Hepatocyte (in vitro differentiated cells): ENCODE data around the gene S100A8.

Source experiments
- EZH2phosphoT487 ChIP-seq: fragments of 200-600 bp; sonication (generic); IDR thresholded peaks from one replicate; pipeline ENCODE4 v1.6.1; 2018; ENCODE audit warnings: antibody characterized with exemption, mild to moderate bottlenecking, low read depth, moderate library complexity; ENCODE audit not compliant: unreplicated experiment, severe bottlenecking
- TF ChIP-seq, protein P1 (sequence below): fragments of 200-600 bp; sonication (generic); IDR thresholded peaks from 2 replicates; pipeline ENCODE4 v1.5.1; 2016; ENCODE audit warnings: antibody characterized with exemption, mild to moderate bottlenecking; ENCODE audit not compliant: poor library complexity

DNA sequence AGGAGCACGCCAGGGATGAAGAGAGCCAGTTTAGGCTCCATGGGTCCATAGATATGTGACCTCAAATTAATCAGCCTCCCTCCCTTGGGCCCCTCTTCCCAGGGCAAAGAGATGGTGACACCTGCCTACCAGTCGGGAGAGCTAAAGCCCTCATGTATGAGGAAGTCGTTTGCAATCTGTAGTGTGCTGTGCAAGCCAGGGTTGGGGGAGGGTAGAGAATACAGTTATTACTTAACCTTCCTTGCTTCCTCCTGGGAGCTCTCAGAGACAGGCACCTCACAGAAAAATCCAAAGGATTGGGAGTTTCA lies 46.2 kb downstream of the S100A8 start:
- TF ChIP-seq, protein P1, sequence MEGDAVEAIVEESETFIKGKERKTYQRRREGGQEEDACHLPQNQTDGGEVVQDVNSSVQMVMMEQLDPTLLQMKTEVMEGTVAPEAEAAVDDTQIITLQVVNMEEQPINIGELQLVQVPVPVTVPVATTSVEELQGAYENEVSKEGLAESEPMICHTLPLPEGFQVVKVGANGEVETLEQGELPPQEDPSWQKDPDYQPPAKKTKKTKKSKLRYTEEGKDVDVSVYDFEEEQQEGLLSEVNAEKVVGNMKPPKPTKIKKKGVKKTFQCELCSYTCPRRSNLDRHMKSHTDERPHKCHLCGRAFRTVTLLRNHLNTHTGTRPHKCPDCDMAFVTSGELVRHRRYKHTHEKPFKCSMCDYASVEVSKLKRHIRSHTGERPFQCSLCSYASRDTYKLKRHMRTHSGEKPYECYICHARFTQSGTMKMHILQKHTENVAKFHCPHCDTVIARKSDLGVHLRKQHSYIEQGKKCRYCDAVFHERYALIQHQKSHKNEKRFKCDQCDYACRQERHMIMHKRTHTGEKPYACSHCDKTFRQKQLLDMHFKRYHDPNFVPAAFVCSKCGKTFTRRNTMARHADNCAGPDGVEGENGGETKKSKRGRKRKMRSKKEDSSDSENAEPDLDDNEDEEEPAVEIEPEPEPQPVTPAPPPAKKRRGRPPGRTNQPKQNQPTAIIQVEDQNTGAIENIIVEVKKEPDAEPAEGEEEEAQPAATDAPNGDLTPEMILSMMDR, result no peak
- no peak for TF ChIP-seq EZH2phosphoT487
